ENCODE data around the gene APBB1IP.

APBB1IP gene

GRCh38 chr10:26612151-26612915 lies 174.2 kb downstream of the APBB1IP start:
- H3K79me2 ChIP-seq (ENCODE audit: control insufficient read depth, low read length) = no peaks in the 10 kb centered on the region
- no peaks in the 10 kb centered on the region for H3F3A ChIP-seq (ENCODE audit: control insufficient read depth, insufficient read depth)
- no peak overlapping the region for H3K4me3 ChIP-seq (ENCODE audit: low read length)
- no peak overlapping the region for H3K4me2 ChIP-seq (ENCODE audit: low read length)
- no peak overlapping the region for H3K27ac ChIP-seq (ENCODE audit: low read depth, low read length)
- no peaks in the 10 kb centered on the region for H3K9me2 ChIP-seq (replicated peaks; ENCODE audit: control insufficient read depth, low read length)
- TF ChIP-seq CTCF (IDR thresholded peaks at IDR 0.05; ENCODE audit: low read depth, low read length, poor library complexity, severe bottlenecking) (no peak), EZH2phosphoT487 (IDR thresholded peaks at IDR 0.05; ENCODE audit: borderline replicate concordance, low read length) (no peak)
- no peaks in the 10 kb centered on the region for H3K27me3 ChIP-seq (ENCODE audit: control insufficient read depth, low read length)
- no peaks in the 10 kb centered on the region for H3K9me3 ChIP-seq (ENCODE audit: control insufficient read depth, insufficient read depth, low read length)
- H3K4me1 ChIP-seq (ENCODE audit: control insufficient read depth, low read length) = no peaks in the 10 kb centered on the region
- no peaks in the 10 kb centered on the region for H3K36me3 ChIP-seq (ENCODE audit: control insufficient read depth, low read length)
- H4K20me1 ChIP-seq (ENCODE audit: control insufficient read depth, insufficient read depth, low read depth, low read length) = no peaks in the 10 kb centered on the region

Measured in DOHH2 (cell line).